Right forelimb (tissue), 1 donor: Measurements from ENCODE around the gene PPP2R2D.

ENCODE experiments used
- DNase-seq: peaks from one replicate; pipeline ENCODE4 v3.0.0-alpha.2; 2018

Gene PPP2R2D

GRCh38 chr10:131900350-131901152, at the start of gene PPP2R2D:
PPP2R2D (plus strand) TSS chr10:131901008; CDS start chr10:131901149, 141 bp downstream.
- peak; percentile 96 for DNase-seq

GRCh38 chr10:131851346-131851745, 49.5 kb upstream of the PPP2R2D start:
- DNase-seq = no peak

- peak; percentile 12 for DNase-seq
Observed at GRCh38 chr10:131852176-131852822, 48.5 kb upstream of the PPP2R2D start.

GRCh38 chr10:131852823-131853609, 47.8 kb upstream of the PPP2R2D start:
- DNase-seq = peak; percentile 26

GRCh38 chr10:131853610-131853964, 47.2 kb upstream of the PPP2R2D start:
- DNase-seq = no peak

GRCh38 chr10:131854579-131855335, 46.1 kb upstream of the PPP2R2D start:
- DNase-seq = no peak

- DNase-seq = no peak
Observed at GRCh38 chr10:131855461-131856401, 45.1 kb upstream of the PPP2R2D start.

- DNase-seq = no peak
Observed at GRCh38 chr10:131856441-131857094, 44.2 kb upstream of the PPP2R2D start.

- no peak for DNase-seq
Observed at GRCh38 chr10:131857156-131858117, 43.4 kb upstream of the PPP2R2D start.

- DNase-seq = no peak
Observed at GRCh38 chr10:131858118-131858515, 42.7 kb upstream of the PPP2R2D start.

- no peak for DNase-seq
Observed at GRCh38 chr10:131858583-131859340, 42.0 kb upstream of the PPP2R2D start.

GRCh38 chr10:131859341-131860020, 41.3 kb upstream of the PPP2R2D start:
- DNase-seq = no peak

GRCh38 chr10:131860311-131860710, 40.5 kb upstream of the PPP2R2D start:
- DNase-seq = no peak

- no peak for DNase-seq
Observed at GRCh38 chr10:131860806-131861440, 39.9 kb upstream of the PPP2R2D start.

- no peak for DNase-seq
Observed at GRCh38 chr10:131862548-131862947, 38.3 kb upstream of the PPP2R2D start.

- DNase-seq = no peak
Observed at GRCh38 chr10:131865223-131865917, 35.4 kb upstream of the PPP2R2D start.

- DNase-seq = no peak
Observed at GRCh38 chr10:131866673-131867072, 34.1 kb upstream of the PPP2R2D start.
